Endothelial cell of umbilical vein (primary cell): Measurements from ENCODE around the gene GTF3C4. TPM values are rescaled to one million over a fixed set of nuclear protein-coding genes. Genes with fewer than 3 reads are reported as not detected.

ENCODE experiments used
- BruUV-seq: library from RNA; stranded (reverse); fragments of 400-500 nt; replicated peaks from 2 replicates; lab custom pipeline; 2021; lab: Mats Ljungman, UMichigan
- CTCF ChIA-PET: fragments of 300-600, 350-600 bp; sonication (Branson Sonifier 250); formaldehyde crosslinking; loops from one replicate; lab custom pipeline; 2021; ENCODE audit warnings: antibody characterized with exemption, inconsistent platforms; lab: Charles Lee
- POLR2A ChIA-PET: fragments of 300-600, 350-600 bp; sonication (Branson Sonifier 250); formaldehyde crosslinking; loops from one replicate; lab custom pipeline; 2021; ENCODE audit warnings: antibody characterized with exemption, inconsistent platforms; lab: Charles Lee
- DNase-seq: peaks from one replicate; pipeline ENCODE4 v3.0.0-alpha.2; 2011; ENCODE audit warnings: low read depth, low spot score
- FAIRE-seq: peaks from 2 replicates; lab custom pipeline; 2011; peaks lifted over from hg19 to GRCh38; lab: Jason Lieb, UNC
- H2AFZ ChIP-seq: 2 replicates; pipeline ENCODE4 v1.6.0; 2012; ENCODE audit warnings: low read depth, low read length, control low read depth, inconsistent platforms
- H3K27ac ChIP-seq: 2 replicates; pipeline ENCODE4 v1.5.1; 2011; ENCODE audit warnings: low read depth, mild to moderate bottlenecking, control low read depth, low read length, moderate library complexity; ENCODE audit not compliant: insufficient read depth
- H3K27me3 ChIP-seq, 2 experiments: 2 replicates each; pipeline versions ENCODE4 v1.6.0 to v1.6.1; 2011; ENCODE audit warnings: low read length in 2 of 2, mixed read lengths in 1 of 2; ENCODE audit not compliant: control insufficient read depth in 2 of 2, insufficient read depth in 2 of 2
- H3K36me3 ChIP-seq, 2 experiments: 2 replicates in 1 of 2; 3 replicates in 1 of 2; pipeline ENCODE4 v1.5.1; 2011; ENCODE audit warnings: low read length in 2 of 2, mild to moderate bottlenecking in 1 of 2, moderate library complexity in 1 of 2; ENCODE audit not compliant: control insufficient read depth in 2 of 2, insufficient read depth in 2 of 2; ENCODE audit errors: extremely low read depth in 1 of 2
- H3K4me1 ChIP-seq: 3 replicates; pipeline ENCODE4 v1.5.1; 2011; ENCODE audit warnings: mild to moderate bottlenecking, low read length; ENCODE audit not compliant: control insufficient read depth, insufficient read depth; ENCODE audit errors: extremely low read depth
- H3K4me2 ChIP-seq: 2 replicates; pipeline ENCODE4 v1.6.1; 2011; ENCODE audit warnings: low read length, control low read depth, mixed read lengths; ENCODE audit not compliant: insufficient read depth
- H3K4me3 ChIP-seq, 3 experiments: fragments of 200-600 bp in 1 of 3; sonication (generic), shearing (Covaris generic) in 1 of 3; replicated peaks in 1 of 3; 2 replicates each; pipeline ENCODE4 v1.5.1; 2011 to 2016; ENCODE audit warnings: control low read depth in 3 of 3, low read length in 3 of 3, mild to moderate bottlenecking in 2 of 3, inconsistent platforms in 1 of 3, low read depth in 1 of 3, moderate library complexity in 1 of 3; ENCODE audit not compliant: insufficient read depth in 1 of 3
- H3K79me2 ChIP-seq: 2 replicates; pipeline ENCODE4 v1.6.0; 2012; ENCODE audit warnings: low read length, inconsistent platforms; ENCODE audit not compliant: control insufficient read depth, insufficient read depth
- H3K9ac ChIP-seq: replicated peaks from 2 replicates; pipeline ENCODE3; 2011; ENCODE audit warnings: low read length, control low read depth; ENCODE audit not compliant: insufficient read depth; ENCODE audit errors: extremely low read depth
- H3K9me1 ChIP-seq: replicated peaks from 3 replicates; pipeline ENCODE4 v1.6.0; 2011; ENCODE audit warnings: mild to moderate bottlenecking, low read length; ENCODE audit not compliant: control insufficient read depth, insufficient read depth; ENCODE audit errors: extremely low read depth
- H3K9me3 ChIP-seq: replicated peaks from 2 replicates; pipeline ENCODE4 v1.5.1; 2012; ENCODE audit warnings: low read length, inconsistent platforms; ENCODE audit not compliant: control insufficient read depth, insufficient read depth
- H4K20me1 ChIP-seq: replicated peaks from 2 replicates; pipeline ENCODE3; 2011; ENCODE audit warnings: mild to moderate bottlenecking, low read length; ENCODE audit not compliant: control insufficient read depth, insufficient read depth; ENCODE audit errors: extremely low read depth
- EZH2 ChIP-seq: IDR thresholded peaks from 2 replicates; pipeline ENCODE4 v1.6.1; 2012; ENCODE audit warnings: borderline replicate concordance, low read depth, mild to moderate bottlenecking, moderate library complexity, low read length, inconsistent platforms; ENCODE audit not compliant: severe bottlenecking
- FOS ChIP-seq: IDR thresholded peaks from 2 replicates; pipeline ENCODE4 v1.6.1; 2011; ENCODE audit warnings: mild to moderate bottlenecking, low read length, moderate library complexity, borderline replicate concordance; ENCODE audit not compliant: insufficient read depth
- GATA2 ChIP-seq: IDR thresholded peaks from 2 replicates; pipeline ENCODE4 v1.7.0; 2011; ENCODE audit warnings: low read depth, mild to moderate bottlenecking, moderate library complexity, mixed read lengths, low read length; ENCODE audit not compliant: insufficient read length, insufficient read depth
- JUN ChIP-seq: IDR thresholded peaks from 2 replicates; pipeline ENCODE4 v1.6.1; 2011; ENCODE audit warnings: borderline replicate concordance, low read depth; ENCODE audit not compliant: insufficient read length, insufficient read depth
- MYC ChIP-seq: IDR thresholded peaks from one replicate; pipeline ENCODE4 v1.6.1; 2011; ENCODE audit warnings: mild to moderate bottlenecking, low read depth, low read length
- POLR2A ChIP-seq: IDR thresholded peaks from 2 replicates; pipeline ENCODE4 v1.6.1; 2012; ENCODE audit warnings: low read depth, mild to moderate bottlenecking, control low read depth, low read length
- POLR2AphosphoS5 ChIP-seq: IDR thresholded peaks from 2 replicates; pipeline ENCODE4 v1.6.1; 2012; ENCODE audit warnings: low read depth, mild to moderate bottlenecking, control low read depth, low read length, moderate library complexity; ENCODE audit not compliant: insufficient read depth
- dilution Hi-C: fragments of 300-500 bp; cut with MboI; formaldehyde crosslinking; loops from one replicate; pipeline ENCODE4 v1.15.0; 2019; ENCODE audit warnings: low sequenced_read_pairs; ENCODE audit not compliant: extremely low pct_ligation_motif_present
- intact Hi-C: fragments of 100-400 bp; cut with micrococcal nuclease; formaldehyde crosslinking; loops from one replicate; pipeline ENCODE4 v1.10.0; 2022
- polyA plus RNA-seq, 4 experiments: library from polyadenylated mRNA; depleted of rRNA in 3 of 4; stranded (reverse) in 3 of 4; unstranded in 1 of 4; fragments of >200 nt; gene quantifications; 2 replicates each; pipeline versions ENCODE4 v1.2.1 to v1.2.3, GENCODE V29; 2011 to 2012; ENCODE audit warnings: missing spikeins in 1 of 4
- total RNA-seq: library from RNA; stranded (reverse); gene quantifications from 2 replicates; pipeline ENCODE4 v1.2.3, GENCODE V29; 2021
- TF ChIP-seq, protein P1 (sequence below), 2 donors: IDR thresholded peaks; 1 replicate in 1 of 2; 2 replicates in 1 of 2; pipeline ENCODE4 v1.5.1; 2011; ENCODE audit warnings: low read length in 2 of 2, mild to moderate bottlenecking in 2 of 2, moderate library complexity in 2 of 2, control low read depth in 1 of 2, inconsistent platforms in 1 of 2, low read depth in 1 of 2; ENCODE audit not compliant: insufficient read depth in 1 of 2; ENCODE audit errors: extremely low read depth in 1 of 2
- TF ChIP-seq, protein P2 (sequence below): IDR thresholded peaks from 2 replicates; pipeline ENCODE4 v1.6.1; 2011; ENCODE audit not compliant: insufficient read depth, insufficient read length

GTF3C4 gene
- total and polyA plus RNA-seq, 2 donors (not counting 3 experiments of a cell fraction or from before 2014, with no cell fraction given) = 3.3 to 19.2 TPM

DNA sequence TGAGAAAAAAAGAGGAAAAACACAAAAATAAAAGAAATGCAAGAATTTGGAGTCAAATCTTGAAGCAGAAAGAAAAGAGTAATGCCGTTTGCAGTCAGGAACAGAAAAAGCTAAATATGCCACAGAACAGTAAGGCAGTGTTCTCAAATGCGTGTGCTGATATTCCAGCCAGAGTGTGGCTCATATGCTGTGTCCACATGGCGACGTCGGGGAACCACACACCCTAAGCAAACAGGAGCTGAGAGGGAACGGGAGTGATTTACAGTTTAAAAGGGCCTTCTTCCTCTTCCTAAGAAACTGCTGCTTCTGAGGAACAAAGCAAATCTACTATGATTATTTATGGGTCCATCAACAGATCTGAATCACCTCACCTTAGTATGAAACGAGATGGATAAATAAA lies 43.2 kb upstream of the GTF3C4 start:
- H3K27me3 ChIP-seq = no peaks in the 10 kb centered on the region
- H3K36me3 ChIP-seq = peaks cover 8 to 19% of the 10 kb centered on the region in 2 experiments
- no peaks in the 10 kb centered on the region for H3K79me2 ChIP-seq
- ChIA-PET POLR2A (no interaction called here), CTCF (no interaction called here)
- DNase-seq (no peak), FAIRE-seq (no peak)
- no peaks in the 10 kb centered on the region for H3K4me1 ChIP-seq
- BruUV-seq = no TSS peak
- no peaks in the 10 kb centered on the region for H3K9me3 ChIP-seq
- TF ChIP-seq EZH2 (no peak), FOS (no peak), POLR2AphosphoS5 (no peak), POLR2A (no peak), GATA2 (no peak), MYC (no peak), JUN (no peak)
- TF ChIP-seq, protein P1, sequence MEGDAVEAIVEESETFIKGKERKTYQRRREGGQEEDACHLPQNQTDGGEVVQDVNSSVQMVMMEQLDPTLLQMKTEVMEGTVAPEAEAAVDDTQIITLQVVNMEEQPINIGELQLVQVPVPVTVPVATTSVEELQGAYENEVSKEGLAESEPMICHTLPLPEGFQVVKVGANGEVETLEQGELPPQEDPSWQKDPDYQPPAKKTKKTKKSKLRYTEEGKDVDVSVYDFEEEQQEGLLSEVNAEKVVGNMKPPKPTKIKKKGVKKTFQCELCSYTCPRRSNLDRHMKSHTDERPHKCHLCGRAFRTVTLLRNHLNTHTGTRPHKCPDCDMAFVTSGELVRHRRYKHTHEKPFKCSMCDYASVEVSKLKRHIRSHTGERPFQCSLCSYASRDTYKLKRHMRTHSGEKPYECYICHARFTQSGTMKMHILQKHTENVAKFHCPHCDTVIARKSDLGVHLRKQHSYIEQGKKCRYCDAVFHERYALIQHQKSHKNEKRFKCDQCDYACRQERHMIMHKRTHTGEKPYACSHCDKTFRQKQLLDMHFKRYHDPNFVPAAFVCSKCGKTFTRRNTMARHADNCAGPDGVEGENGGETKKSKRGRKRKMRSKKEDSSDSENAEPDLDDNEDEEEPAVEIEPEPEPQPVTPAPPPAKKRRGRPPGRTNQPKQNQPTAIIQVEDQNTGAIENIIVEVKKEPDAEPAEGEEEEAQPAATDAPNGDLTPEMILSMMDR (IDR thresholded peaks at IDR 0.05; ENCODE audit: extremely low read depth in 1 of 2, insufficient read depth in 1 of 2, low read depth in 1 of 2, low read length in 2 of 2) = no peak
- TF ChIP-seq, protein P2, sequence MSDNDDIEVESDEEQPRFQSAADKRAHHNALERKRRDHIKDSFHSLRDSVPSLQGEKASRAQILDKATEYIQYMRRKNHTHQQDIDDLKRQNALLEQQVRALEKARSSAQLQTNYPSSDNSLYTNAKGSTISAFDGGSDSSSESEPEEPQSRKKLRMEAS = no peak
- no peaks in the 10 kb centered on the region for H4K20me1 ChIP-seq
- dilution Hi-C loops (no loop called here), intact Hi-C loops (no loop called here)
- no peak overlapping the region for H3K4me2 ChIP-seq
- no peak overlapping the region for H3K27ac ChIP-seq
- H2AFZ ChIP-seq = no peak overlapping the region
- no peak overlapping the region for H3K4me3 ChIP-seq
- no peaks in the 10 kb centered on the region for H3K9me1 ChIP-seq
- H3K9ac ChIP-seq = no peak overlapping the region
